Stomach smooth muscle (tissue), 2 donors: Measurements from ENCODE around the gene ABCF1.
A peak's percentile ranks its signal among the peaks of the same experiment; 100 is the strongest.

Source experiments
- H3K27ac ChIP-seq: one replicate; pipeline ENCODE4 v1.7.0; 2013; ENCODE audit warnings: mild to moderate bottlenecking, low read length, inconsistent platforms
- H3K27me3 ChIP-seq, 2 donors: one replicate each; pipeline ENCODE4 v1.7.0; 2013; ENCODE audit warnings: low read length in 2 of 2; ENCODE audit not compliant: insufficient read depth in 2 of 2, control insufficient read depth in 1 of 2
- H3K36me3 ChIP-seq, 2 donors: one replicate each; pipeline ENCODE4 v1.7.0; 2013; ENCODE audit warnings: low read length in 2 of 2; ENCODE audit not compliant: control insufficient read depth in 2 of 2, insufficient read depth in 2 of 2
- H3K4me1 ChIP-seq: one replicate; pipeline ENCODE4 v1.7.0; 2013; ENCODE audit warnings: low read length; ENCODE audit not compliant: control insufficient read depth, insufficient read depth
- H3K4me3 ChIP-seq, 2 donors: one replicate each; pipeline ENCODE4 v1.7.0; 2013; ENCODE audit warnings: low read length in 2 of 2
- H3K9ac ChIP-seq, 2 donors: one replicate each; pipeline ENCODE4 v1.7.0; 2013; ENCODE audit warnings: low read length in 2 of 2, mild to moderate bottlenecking in 1 of 2
- H3K9me3 ChIP-seq, 2 donors: one replicate each; pipeline ENCODE4 v1.7.0; 2013; ENCODE audit warnings: low read length in 2 of 2; ENCODE audit not compliant: control insufficient read depth in 2 of 2
- donor health status: healthy.
- donor health status: Pancreatic carcinoma.

The ABCF1 gene

DNA sequence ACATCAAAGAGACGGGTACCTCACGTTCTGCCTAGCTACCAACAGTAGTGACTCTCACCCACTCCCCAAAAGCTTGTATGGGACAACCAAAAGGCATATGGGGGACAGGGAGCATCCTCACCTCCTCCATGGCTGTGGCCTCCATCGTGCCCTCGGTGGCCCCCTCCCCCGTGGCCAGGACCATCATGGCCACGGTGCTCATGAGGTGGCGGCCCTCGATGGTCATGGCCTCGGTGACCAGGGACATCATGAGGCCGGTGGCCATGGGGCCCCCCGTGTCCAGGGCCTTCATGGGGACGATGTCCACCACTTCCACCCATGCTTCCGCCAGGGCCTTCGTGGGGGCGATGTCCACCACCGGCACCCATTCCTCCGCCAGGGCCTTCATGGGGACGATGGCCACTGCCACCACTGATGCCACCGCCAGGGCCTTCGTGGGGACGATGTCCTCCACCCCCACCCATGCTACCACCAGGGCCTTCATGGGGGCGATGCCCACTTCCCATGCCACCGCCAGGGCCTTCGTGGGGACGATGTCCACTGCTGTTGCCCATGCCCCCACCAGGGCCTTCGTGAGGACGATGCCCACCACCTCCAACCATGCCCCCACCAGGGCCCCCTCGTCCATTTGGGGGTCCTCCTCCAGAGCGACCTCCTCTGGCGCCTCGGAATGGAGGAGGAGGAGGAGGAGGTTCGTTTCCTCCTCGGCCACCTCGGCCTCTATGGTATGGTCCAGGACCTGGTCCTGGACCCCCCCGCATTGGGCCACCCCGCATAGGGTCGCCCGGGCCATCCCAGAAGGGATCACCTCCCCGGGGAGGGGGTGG is 30.8 kb downstream of the ABCF1 start:
- Histone ChIP-seq H3K4me1 (no peaks in the 10 kb centered on the region), H3K27me3 (no peaks in the 10 kb centered on the region), H3K9me3 (no peaks in the 10 kb centered on the region), H3K9ac (no peak overlapping the region), H3K36me3 (peaks cover 65% of the 10 kb centered on the region in 2 donors), H3K4me3 (no peak overlapping the region), H3K27ac (no peak overlapping the region)

DNA sequence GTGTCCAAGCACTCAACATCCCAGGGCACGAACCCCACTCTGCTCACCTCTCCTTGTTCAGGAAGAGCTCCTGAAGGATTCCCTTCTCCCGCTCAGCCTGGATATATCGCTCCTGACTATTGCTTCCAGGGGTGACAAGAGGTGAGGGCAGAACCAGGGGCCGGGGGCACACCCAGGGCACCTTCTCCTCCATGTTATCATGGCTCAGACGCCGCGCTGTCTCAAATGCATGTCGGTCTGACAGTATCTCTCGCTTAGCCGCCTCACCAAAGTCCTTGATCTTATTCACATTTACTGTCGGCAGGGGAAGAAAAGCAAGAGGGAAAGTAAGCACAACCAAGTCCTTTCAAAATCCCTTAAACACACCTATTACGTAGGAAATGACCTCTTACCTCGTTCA is 32.7 kb downstream of the ABCF1 start:
- H3K4me3 ChIP-seq = no peak overlapping the region
- H3K36me3 ChIP-seq = peaks cover 75 to 77% of the 10 kb centered on the region in 2 donors
- no peak overlapping the region for H3K9ac ChIP-seq
- no peaks in the 10 kb centered on the region for H3K4me1 ChIP-seq
- no peaks in the 10 kb centered on the region for H3K27me3 ChIP-seq
- no peaks in the 10 kb centered on the region for H3K9me3 ChIP-seq
- H3K27ac ChIP-seq = no peak overlapping the region

DNA sequence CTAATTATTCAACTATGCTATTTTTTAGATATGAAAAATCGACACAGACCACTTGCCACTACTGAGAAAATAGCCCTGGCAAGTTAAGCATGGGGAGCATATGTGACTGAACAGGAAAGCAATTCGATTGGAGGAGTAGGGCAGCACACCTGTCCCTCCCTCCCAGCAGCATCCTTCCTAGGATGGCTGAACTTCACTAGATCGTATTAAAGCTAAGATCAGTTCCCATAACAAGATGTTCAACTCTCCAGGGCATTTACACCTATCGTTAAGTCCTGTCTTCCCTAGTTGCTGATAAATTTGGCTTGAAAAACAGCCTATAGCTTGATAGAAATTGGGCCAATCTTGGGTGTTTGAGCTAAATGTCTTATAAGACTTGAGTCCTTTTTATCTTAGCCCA is 38.8 kb downstream of the ABCF1 start:
- Histone ChIP-seq H3K9ac (peak overlapping the region in 1 of 2 donors; percentile 25), H3K4me1 (peaks cover 30% of the 10 kb centered on the region), H3K9me3 (no peaks in the 10 kb centered on the region), H3K4me3 (no peak overlapping the region), H3K27me3 (no peaks in the 10 kb centered on the region), H3K27ac (peak overlapping the region; percentile 0), H3K36me3 (peaks cover 34 to 37% of the 10 kb centered on the region in 2 donors)

DNA sequence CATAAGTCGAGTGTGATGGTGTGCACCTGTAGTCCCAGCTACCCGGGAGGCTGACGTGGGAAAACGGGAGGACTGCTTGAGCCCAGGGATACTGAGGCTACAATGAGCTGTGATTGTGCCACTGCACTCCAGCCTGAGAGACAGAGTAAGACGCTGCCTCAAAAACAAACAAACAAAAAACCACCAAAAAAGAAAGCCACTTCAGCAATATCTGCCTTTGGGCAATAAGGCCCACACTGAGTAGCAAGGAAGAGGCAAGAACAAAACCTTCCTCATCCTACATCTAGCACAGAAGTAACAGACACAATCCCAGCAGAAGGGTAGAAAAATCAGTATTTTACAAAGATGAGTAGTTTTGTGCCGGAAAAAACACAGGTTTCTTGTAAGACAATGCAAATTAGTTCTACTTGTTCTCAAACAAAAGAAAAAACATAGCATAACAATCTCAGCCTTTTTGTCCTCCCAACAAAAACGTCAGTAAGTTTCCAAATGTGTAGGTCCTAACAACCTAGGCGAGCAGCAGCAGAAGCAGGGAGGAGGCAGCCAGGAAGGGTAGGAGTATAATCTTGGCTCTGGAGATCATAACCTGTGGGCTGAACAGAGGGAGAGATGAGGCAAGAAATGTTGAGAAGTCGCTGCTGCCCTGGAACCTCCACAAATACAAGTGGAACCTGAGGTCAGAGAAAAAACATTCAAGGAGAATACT is 40.1 kb downstream of the ABCF1 start:
- no peaks in the 10 kb centered on the region for H3K27me3 ChIP-seq
- H3K27ac ChIP-seq = peak overlapping the region; percentile 37
- H3K9ac ChIP-seq = no peak overlapping the region

DNA sequence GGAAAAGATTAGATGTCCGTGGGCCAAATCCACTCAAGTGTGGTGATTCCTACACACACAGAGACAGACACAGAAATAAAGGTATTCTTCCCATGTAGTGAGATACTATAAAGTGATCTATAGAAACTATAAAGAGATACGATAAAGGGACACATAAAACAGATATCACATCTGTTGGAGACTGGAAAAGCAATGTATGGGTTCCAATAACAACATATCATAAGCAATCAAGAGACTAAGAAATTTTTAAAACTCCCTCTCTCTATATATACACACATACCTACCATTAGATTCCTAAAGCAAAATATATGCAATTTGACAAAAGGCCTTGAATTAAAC is 40.6 kb downstream of the ABCF1 start:
- Histone ChIP-seq H3K4me3 (no peak overlapping the region), H3K27me3 (no peaks in the 10 kb centered on the region), H3K4me1 (peaks cover 30% of the 10 kb centered on the region), H3K27ac (no peak overlapping the region), H3K36me3 (peaks cover 29 to 32% of the 10 kb centered on the region in 2 donors), H3K9ac (no peak overlapping the region), H3K9me3 (no peaks in the 10 kb centered on the region)

More for the DNA sequence above, 40.1 kb downstream of the ABCF1 start:
- H3K36me3 ChIP-seq = peaks cover 30 to 33% of the 10 kb centered on the region in 2 donors
- no peak overlapping the region for H3K4me3 ChIP-seq
- peaks cover 30% of the 10 kb centered on the region for H3K4me1 ChIP-seq
- no peaks in the 10 kb centered on the region for H3K9me3 ChIP-seq

DNA sequence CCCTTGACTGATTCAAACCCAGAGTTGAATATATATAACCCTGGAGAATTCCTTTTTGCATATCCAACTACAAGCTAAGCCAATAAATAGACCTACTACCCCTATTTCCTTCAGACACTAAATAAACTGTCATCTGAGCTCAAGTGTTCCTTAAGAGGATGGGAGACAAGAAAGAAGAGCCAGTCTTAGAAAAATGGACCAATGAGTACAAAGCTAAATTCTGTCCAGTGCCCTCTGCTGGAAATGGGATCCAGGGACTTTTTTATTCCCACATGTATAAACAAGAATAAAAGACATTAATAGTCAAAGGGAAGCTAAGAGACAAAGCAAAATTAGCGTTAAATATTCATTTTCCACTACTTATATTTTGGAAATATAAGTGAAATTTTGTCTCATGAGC is 41.0 kb downstream of the ABCF1 start:
- no peaks in the 10 kb centered on the region for H3K27me3 ChIP-seq
- H3K27ac ChIP-seq = peak overlapping the region; percentile 56
- H3K9ac ChIP-seq = no peak overlapping the region
- H3K4me3 ChIP-seq = no peak overlapping the region
- H3K36me3 ChIP-seq = peaks cover 28 to 34% of the 10 kb centered on the region in 2 donors
- H3K4me1 ChIP-seq = peaks cover 30% of the 10 kb centered on the region
- no peaks in the 10 kb centered on the region for H3K9me3 ChIP-seq

DNA sequence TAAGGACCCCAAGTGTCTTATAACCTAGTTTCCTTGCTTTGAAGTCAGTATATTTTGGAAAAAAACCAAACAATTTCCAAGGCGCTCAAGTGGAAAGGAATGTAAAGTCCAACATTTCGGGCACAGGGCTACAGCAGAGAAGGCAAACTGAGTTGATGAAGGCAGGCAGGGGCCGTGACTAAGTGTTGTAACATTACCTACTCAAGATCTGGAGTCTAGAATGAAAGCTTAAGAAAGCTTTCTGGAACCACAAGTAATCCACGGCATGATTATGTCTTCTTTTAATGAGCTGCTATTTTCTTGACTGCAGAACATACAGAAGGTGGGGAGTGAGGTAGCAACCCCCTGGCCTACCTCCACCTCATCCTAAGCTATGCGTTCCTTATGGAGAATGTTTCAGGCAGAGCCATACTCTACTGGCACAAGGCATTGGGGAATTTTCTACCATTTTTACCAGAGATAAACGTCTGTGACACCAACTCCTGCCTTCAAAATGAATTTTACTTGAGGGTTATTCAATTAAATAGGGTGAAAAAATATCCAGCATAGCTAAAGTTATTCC is 41.5 kb downstream of the ABCF1 start:
- Histone ChIP-seq H3K4me3 (peak overlapping the region in 1 of 2 donors; percentile 29), H3K36me3 (peaks cover 23 to 29% of the 10 kb centered on the region in 2 donors), H3K27ac (peak overlapping the region; percentile 56), H3K4me1 (peaks cover 30% of the 10 kb centered on the region), H3K27me3 (no peaks in the 10 kb centered on the region), H3K9ac (peak overlapping the region in 1 of 2 donors; percentile 29), H3K9me3 (no peaks in the 10 kb centered on the region)

DNA sequence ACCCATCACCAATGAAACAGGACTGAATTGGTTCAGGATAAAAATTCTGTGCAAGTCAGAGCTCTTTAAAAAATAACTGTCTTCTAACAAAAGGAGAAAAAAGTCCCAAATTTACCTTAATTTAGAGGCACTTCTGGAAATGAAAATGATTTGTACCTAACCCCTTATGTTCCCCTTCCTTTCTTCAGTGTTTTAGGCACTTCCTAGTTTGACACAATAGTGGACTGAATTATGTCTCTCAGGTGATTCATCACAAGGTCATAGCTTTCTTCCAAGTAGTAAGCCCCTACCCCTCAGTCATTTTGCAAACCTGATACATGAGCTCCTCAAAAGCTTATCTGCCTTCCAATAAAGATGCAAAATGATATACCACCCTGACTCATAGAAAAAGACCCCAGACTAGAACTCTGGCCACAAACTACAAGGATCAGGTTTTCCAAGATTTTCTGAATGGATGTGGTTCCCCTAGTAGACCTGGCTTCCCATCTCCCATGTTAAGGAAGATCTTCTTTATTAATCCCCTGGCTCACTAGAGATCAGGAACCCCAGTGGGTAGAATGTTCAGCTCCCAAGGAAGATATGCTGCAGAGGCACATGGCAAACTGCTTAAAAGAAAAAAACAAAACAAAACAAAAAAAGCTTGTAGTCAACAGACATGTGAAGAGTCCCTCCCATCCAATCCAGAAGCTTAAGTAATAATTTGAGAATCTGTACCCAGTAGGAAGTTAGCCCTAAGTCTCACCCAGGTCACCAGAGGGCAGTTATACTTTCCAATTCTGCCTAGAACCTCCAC is 42.2 kb downstream of the ABCF1 start:
- no peaks in the 10 kb centered on the region for H3K27me3 ChIP-seq
- peak overlapping the region in 1 of 2 donors; percentile 78 for H3K9ac ChIP-seq
- H3K27ac ChIP-seq = peak overlapping the region; percentile 56
- H3K9me3 ChIP-seq = no peaks in the 10 kb centered on the region
- peaks cover 22 to 26% of the 10 kb centered on the region in 2 donors for H3K36me3 ChIP-seq
- H3K4me1 ChIP-seq = peaks cover 34% of the 10 kb centered on the region
- peak overlapping the region; percentile 76 to 94 for H3K4me3 ChIP-seq

DNA sequence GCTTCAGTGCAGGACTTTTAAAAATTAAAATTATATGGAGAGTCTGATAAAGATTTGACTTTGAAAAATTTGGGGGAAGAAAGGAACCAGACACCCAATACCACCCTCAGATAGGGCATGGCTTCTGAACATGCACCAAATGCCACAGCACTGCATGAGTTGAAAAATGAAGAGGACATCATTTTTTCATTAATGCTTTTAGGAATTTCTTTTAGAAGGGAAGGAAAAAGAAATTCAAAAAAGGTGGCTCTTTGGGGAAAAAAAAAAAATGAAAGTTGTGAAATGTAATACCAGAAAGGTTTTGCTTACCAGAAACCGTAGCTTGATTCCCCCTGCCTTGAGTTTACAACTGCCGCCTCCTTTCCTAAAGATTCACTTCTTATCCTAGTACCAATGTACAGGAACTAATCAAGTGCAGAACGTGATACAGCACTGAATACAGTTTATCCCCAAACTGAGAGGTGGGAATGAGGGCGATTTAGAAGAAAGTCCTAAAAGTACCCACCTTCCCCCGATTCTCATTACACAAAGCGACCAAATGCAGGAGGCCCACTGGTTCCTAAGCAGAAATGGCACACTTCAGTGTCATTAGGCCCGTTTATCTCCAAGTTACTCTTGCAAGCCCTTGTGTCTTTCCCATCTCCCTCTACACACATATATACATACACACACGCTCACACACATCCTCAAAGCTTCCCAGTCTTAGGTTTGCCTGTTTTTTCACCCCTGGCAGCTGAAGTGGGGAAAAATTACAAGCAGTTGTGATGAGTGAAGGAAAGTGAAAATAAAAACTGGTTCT is 43.0 kb downstream of the ABCF1 start:
- Histone ChIP-seq H3K36me3 (peaks cover 14 to 18% of the 10 kb centered on the region in 2 donors), H3K27me3 (no peaks in the 10 kb centered on the region), H3K4me3 (peak overlapping the region; percentile 76 to 94), H3K9ac (peak overlapping the region; percentile 66 to 78), H3K4me1 (peaks cover 35% of the 10 kb centered on the region), H3K27ac (peak overlapping the region; percentile 56), H3K9me3 (no peaks in the 10 kb centered on the region)

DNA sequence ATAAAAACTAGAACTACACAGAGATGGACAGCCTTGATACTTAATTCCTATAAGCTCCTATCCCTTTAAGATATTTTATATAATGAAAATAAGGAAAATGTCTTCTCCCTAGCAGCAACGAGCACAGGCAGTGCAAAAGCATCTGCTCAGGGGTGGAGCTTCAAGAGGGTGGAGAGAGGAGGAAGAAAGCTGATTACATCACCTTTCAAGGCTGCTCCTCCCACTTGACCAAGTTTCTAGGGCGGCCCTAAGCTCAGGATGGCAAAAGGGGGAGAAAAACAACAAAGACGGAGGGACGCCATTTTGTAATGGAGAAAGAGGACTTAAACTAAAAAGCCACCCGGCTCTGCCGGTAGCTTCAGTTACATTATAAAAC is 43.6 kb downstream of the ABCF1 start:
- Histone ChIP-seq H3K4me3 (peak overlapping the region; percentile 76 to 94), H3K4me1 (peaks cover 31% of the 10 kb centered on the region)

More for the DNA sequence above, 43.6 kb downstream of the ABCF1 start:
- Histone ChIP-seq H3K27ac (peak overlapping the region; percentile 99), H3K9ac (peak overlapping the region; percentile 96 to 100), H3K27me3 (no peaks in the 10 kb centered on the region), H3K36me3 (peaks cover 16 to 18% of the 10 kb centered on the region in 2 donors), H3K9me3 (no peaks in the 10 kb centered on the region)
